HG03066 (cell line): ENCODE measurements around the gene POLD3.

Source experiments
- ATAC-seq: cut with Tn5 transposase; IDR thresholded peaks from one replicate; pipeline ENCODE4 v1.9.1; 2021; ENCODE audit warnings: low read depth; ENCODE audit not compliant: unreplicated experiment

The POLD3 gene

GRCh38 chr11:74686792-74687191, 94.4 kb downstream of the POLD3 start:
- no peak for ATAC-seq

DNA sequence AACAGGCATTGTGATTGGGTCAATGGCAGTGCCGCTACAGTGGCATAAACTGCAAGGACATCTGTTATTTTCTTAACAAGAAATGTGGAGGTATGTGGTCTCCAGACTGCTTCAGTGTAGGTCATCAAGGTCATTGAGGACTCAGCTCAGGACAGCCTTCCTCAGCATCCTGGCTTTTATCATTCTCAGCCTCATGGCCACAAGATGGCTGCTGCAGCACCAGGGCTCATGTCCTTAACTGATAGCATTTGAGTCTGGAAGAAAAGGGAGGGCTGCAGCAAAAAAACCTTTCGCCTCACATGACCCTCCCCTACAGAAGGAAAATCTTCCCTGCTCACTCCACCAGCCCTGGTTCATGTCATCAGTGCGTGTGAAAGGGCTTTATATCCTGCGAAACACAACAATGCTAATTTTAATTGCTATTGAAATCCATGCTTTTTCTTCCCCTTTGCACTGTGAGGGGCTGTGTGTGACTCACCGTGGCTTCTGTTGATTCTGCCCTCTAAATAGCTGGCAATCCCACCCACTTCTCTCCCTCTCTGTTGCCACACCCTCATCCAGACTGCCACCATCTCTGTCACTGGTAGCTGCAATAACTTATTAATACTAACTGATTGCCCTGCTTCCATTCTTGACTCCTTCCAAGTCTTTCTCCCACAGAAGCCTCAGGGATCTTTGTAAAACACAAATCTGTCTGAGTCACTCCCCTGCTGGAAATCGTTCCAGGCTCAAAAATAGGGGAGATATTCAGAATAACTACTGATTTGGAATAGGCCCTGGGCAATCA, 95.0 kb downstream of the POLD3 start:
- no peak for ATAC-seq

DNA sequence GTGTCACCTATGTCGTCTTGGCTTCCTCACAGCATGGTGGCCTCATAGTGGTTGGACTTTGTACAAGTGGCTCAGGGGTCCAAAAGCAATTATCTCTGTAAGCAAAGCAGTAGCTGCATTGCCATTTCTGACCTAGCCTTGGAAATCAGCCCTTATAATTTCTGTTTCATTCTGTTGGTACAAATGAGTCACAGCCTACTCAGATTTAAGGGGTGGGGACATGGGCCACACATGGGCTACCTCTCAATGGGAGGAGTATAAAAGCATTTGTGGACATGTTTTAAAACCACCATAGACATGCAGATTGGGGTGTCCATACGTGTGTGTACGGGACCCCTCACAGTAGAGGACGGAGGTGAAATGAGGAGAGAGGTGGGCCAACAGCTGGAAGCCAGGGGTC, 97.3 kb downstream of the POLD3 start:
- ATAC-seq: no peak

DNA sequence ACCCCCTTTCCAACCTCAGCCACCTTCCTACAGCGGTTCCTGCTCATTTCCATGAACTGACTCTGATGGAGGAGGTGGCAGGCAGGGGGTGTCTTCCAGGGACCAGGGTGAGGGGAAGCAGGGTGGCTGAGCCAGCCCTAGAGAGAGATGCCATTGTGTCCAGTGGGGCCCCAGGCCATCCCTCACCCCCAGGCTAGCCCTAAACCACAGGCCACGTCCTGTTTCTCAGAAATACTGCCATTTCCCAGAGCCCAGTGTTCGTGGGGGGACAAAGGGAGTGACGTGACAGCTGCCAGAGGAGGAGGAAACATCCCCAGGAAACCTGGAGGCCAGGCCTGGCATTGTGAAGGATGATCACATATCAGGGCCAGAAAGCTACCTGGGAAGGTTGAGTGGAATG, 99.4 kb downstream of the POLD3 start:
- ATAC-seq: no peak
